ENCODE measurements around the gene STARD10. TPM values are rescaled to one million over a fixed set of nuclear protein-coding genes. Genes with fewer than 3 reads are reported as not detected.
A peak's percentile ranks its signal among the peaks of the same experiment; 100 is the strongest.
"Not testable (repeated sequence)": the region's sequence is repeated elsewhere in the genome, so short reads cannot be mapped to it uniquely, and the experiment has no call there.

STARD10 gene
- total and polyA plus RNA-seq, 9 of the 15 experiments (the other 6 are each of a cell fraction or from before 2014, with no cell fraction given): 0.15 to 52.9 (median 32.3) TPM

DNA sequence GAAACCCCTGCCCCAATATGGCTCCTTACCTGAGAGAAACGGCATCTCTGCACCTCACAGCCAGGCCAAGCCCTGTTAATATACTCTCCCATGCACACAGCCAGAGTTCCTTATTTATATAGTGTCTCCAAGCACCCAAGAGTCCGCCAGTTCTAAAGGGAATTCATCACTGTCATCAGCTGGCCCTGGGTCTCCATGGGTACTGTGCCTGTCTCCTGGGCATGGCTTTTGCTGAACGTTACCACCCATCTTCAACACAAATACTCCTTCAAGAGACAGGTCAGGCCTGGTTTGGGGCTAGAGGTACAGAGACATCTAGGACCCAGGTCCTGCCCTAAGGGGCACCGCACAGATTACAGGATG is 18.7 kb upstream of the STARD10 start (continued):
- TF ChIP-seq SRSF3 (IDR thresholded peaks at IDR 0.05; ENCODE audit: insufficient read depth, low read length): no peak
- TF ChIP-seq, protein P1, sequence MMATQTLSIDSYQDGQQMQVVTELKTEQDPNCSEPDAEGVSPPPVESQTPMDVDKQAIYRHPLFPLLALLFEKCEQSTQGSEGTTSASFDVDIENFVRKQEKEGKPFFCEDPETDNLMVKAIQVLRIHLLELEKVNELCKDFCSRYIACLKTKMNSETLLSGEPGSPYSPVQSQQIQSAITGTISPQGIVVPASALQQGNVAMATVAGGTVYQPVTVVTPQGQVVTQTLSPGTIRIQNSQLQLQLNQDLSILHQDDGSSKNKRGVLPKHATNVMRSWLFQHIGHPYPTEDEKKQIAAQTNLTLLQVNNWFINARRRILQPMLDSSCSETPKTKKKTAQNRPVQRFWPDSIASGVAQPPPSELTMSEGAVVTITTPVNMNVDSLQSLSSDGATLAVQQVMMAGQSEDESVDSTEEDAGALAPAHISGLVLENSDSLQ (IDR thresholded peaks at IDR 0.05): peak; percentile 62
- no peak for TF ChIP-seq YBX1 (IDR thresholded peaks at IDR 0.05)
- no peak for TF ChIP-seq DDX20 (tag; IDR thresholded peaks at IDR 0.05; ENCODE audit: low read depth)
- TF ChIP-seq, protein P2, sequence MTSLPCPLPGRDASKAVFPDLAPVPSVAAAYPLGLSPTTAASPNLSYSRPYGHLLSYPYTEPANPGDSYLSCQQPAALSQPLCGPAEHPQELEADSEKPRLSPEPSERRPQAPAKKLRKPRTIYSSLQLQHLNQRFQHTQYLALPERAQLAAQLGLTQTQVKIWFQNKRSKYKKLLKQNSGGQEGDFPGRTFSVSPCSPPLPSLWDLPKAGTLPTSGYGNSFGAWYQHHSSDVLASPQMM (CRISPR knock-in tag; IDR thresholded peaks at IDR 0.05): no peak
- TF ChIP-seq FOXK1 (CRISPR knock-in tag; IDR thresholded peaks at IDR 0.05; ENCODE audit: borderline replicate concordance): no peak
- no peak for TF ChIP-seq HDAC8 (tag; IDR thresholded peaks at IDR 0.05)
- TF ChIP-seq PTRF (tag; IDR thresholded peaks at IDR 0.05): no peak
- TF ChIP-seq TEAD2 (tag; IDR thresholded peaks at IDR 0.05): no peak
- TF ChIP-seq, protein P3, sequence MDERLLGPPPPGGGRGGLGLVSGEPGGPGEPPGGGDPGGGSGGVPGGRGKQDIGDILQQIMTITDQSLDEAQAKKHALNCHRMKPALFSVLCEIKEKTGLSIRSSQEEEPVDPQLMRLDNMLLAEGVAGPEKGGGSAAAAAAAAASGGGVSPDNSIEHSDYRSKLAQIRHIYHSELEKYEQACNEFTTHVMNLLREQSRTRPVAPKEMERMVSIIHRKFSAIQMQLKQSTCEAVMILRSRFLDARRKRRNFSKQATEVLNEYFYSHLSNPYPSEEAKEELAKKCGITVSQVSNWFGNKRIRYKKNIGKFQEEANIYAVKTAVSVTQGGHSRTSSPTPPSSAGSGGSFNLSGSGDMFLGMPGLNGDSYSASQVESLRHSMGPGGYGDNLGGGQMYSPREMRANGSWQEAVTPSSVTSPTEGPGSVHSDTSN (CRISPR knock-in tag; IDR thresholded peaks at IDR 0.05; ENCODE audit: low read depth): no peak
- TF ChIP-seq, protein P3 (tag; conservative IDR thresholded peaks at IDR 0.05; ENCODE audit: low read depth): peak; percentile 65; the same call in 1 of the 2 replicates
- TF ChIP-seq, protein P4, sequence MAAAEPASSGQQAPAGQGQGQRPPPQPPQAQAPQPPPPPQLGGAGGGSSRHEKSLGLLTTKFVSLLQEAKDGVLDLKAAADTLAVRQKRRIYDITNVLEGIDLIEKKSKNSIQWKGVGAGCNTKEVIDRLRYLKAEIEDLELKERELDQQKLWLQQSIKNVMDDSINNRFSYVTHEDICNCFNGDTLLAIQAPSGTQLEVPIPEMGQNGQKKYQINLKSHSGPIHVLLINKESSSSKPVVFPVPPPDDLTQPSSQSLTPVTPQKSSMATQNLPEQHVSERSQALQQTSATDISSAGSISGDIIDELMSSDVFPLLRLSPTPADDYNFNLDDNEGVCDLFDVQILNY (CRISPR knock-in tag; IDR thresholded peaks at IDR 0.05): no peak
- TF ChIP-seq ZNF436 (CRISPR knock-in tag; IDR thresholded peaks at IDR 0.05): no peak
- TF ChIP-seq, protein P5, sequence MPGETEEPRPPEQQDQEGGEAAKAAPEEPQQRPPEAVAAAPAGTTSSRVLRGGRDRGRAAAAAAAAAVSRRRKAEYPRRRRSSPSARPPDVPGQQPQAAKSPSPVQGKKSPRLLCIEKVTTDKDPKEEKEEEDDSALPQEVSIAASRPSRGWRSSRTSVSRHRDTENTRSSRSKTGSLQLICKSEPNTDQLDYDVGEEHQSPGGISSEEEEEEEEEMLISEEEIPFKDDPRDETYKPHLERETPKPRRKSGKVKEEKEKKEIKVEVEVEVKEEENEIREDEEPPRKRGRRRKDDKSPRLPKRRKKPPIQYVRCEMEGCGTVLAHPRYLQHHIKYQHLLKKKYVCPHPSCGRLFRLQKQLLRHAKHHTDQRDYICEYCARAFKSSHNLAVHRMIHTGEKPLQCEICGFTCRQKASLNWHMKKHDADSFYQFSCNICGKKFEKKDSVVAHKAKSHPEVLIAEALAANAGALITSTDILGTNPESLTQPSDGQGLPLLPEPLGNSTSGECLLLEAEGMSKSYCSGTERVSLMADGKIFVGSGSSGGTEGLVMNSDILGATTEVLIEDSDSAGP (CRISPR knock-in tag; IDR thresholded peaks at IDR 0.05): no peak
- no peak for TF ChIP-seq HDAC6 (IDR thresholded peaks at IDR 0.05; ENCODE audit: low read depth, low read length)

DNA sequence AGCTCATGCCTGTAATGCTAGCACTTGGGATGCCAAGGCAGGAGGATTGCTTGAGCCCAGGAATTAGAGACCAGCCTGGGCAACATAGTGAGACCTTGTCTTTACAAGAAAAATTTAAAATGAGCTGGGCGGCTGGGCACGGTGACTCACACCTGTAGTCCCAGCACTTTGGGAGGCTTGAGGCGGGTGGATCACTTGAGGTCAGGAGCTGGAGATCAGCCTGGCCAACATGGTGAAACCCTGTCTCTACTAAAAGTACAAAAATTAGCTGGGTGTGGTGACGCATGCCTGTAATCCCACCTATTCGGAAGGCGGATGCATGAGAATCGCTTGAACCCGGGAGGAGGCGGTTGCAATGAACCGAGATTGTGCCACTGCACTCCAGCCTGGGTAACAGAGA is 17.8 kb upstream of the STARD10 start:
- H3K27ac ChIP-seq (ENCODE audit: extremely low read depth, low read depth, low read length); CTCF ChIA-PET (ENCODE audit: low intra/inter-chr PET ratio); H4K20me1 ChIP-seq (replicated peaks; ENCODE audit: control insufficient read depth, insufficient read depth, low read length); H3K36me3 ChIP-seq (ENCODE audit: control insufficient read depth, insufficient read depth, low read length); H3K9me3 ChIP-seq (replicated peaks; ENCODE audit: control insufficient read depth, insufficient read depth, low read depth, low read length); H3K9me1 ChIP-seq (ENCODE audit: control insufficient read depth, insufficient read depth, low read length); FAIRE-seq; ATAC-seq; H3K4me3 ChIP-seq; DNase-seq (ENCODE audit: extremely low read depth in 1 of 4, low spot score in 3 of 4); H3K9ac ChIP-seq (ENCODE audit: insufficient read depth in 1 of 2, low read depth in 2 of 2, low read length in 2 of 2); H3K79me2 ChIP-seq (ENCODE audit: control insufficient read depth, insufficient read depth, low read length); H3K27me3 ChIP-seq (ENCODE audit: control insufficient read depth in 2 of 2, insufficient read depth in 2 of 2, low read length in 2 of 2); in situ Hi-C loops (cut with MboI); BruUV-seq (replicated peaks); H2AFZ ChIP-seq (ENCODE audit: low read depth, low read length); H3K4me2 ChIP-seq (ENCODE audit: insufficient read depth, low read length): not testable (repeated sequence)
- intact Hi-C loops (cut with micrococcal nuclease): loop anchor here (2.0 to 5.0 kb wide), 2 partner anchors 17 to 84 kb away; partner anchors contain the start of gene STARD10
- peaks cover 31 to 41% of the 10 kb centered on the region in 2 experiments for H3K4me1 ChIP-seq (replicated peaks in 1 of 2; ENCODE audit: control insufficient read depth in 2 of 2, insufficient read depth in 2 of 2, low read length in 2 of 2)
- WGBS (ENCODE audit: insufficient coverage, low coverage, missing lambda C conversion rate): 89% methylated on average over 10 of the region's 10 CpGs
- POLR2A ChIA-PET: interaction anchor here (0.7 kb wide), 1 partner anchor 65 kb away, joined by 3 read pairs; no protein-coding TSS in a partner anchor

Measured in K562 (cell line).